Suprapubic skin (tissue), 4 donors: ENCODE measurements around the gene HSPG2.

ENCODE experiments used
- EP300 ChIP-seq: sonication (generic); formaldehyde crosslinking; IDR thresholded peaks from one replicate; pipeline ENCODE4 v1.6.1; 2017; ENCODE audit warnings: antibody characterized with exemption
- POLR2AphosphoS5 ChIP-seq, 3 donors: sonication (generic); formaldehyde crosslinking; IDR thresholded peaks; one replicate each; pipeline ENCODE4 v1.6.1; 2017; ENCODE audit warnings: antibody characterized with exemption in 3 of 3

- TF ChIP-seq POLR2AphosphoS5 (IDR thresholded peaks at IDR 0.05), result no peak
- TF ChIP-seq EP300, result no peak
These were observed 55.9 kb downstream of the HSPG2 start for GRCh38 chr1:21881250-21881649.
